ENCODE data around the gene DPH5. TPM values are rescaled to one million over a fixed set of nuclear protein-coding genes. Genes with fewer than 3 reads are reported as not detected.

The DPH5 gene
- total RNA-seq, 4 donors from 2014 or later, result 14.8 to 26.8 (median 20.5) TPM

DNA sequence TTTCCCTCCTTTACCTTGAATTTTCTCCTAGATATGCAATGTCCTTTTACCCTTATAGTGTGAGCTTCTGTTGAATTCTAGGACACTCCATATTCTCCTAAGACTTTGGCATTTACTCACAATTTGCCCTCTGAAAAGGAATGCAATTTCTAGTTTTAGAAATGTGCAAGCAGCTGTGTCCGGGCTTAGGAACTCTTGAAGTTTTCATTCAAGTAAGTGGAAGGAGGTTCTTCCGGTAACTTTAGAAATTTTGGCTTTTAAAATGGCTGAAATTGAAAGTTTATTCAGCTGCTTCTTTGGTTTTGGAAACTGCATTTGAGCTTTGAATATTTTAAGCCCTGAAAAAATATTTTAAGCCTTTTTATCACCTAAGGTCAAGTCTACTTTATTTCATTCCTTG lies 56.3 kb downstream of the DPH5 start:
- ATAC-seq, result no peak
- Histone ChIP-seq H3K4me3 (no peak overlapping the region), H3K36me3 (peaks cover 0 to 28% of the 10 kb centered on the region in 2 donors), H3K4me1 (no peaks in the 10 kb centered on the region), H3K27ac (no peak overlapping the region), H3K9me3 (no peaks in the 10 kb centered on the region), H3K27me3 (no peaks in the 10 kb centered on the region)
- TF ChIP-seq POLR2A (IDR thresholded peaks at IDR 0.05) (no peak), EP300 (IDR thresholded peaks at IDR 0.05) (no peak), POLR2AphosphoS5 (IDR thresholded peaks at IDR 0.05) (no peak)
- TF ChIP-seq, protein P1, sequence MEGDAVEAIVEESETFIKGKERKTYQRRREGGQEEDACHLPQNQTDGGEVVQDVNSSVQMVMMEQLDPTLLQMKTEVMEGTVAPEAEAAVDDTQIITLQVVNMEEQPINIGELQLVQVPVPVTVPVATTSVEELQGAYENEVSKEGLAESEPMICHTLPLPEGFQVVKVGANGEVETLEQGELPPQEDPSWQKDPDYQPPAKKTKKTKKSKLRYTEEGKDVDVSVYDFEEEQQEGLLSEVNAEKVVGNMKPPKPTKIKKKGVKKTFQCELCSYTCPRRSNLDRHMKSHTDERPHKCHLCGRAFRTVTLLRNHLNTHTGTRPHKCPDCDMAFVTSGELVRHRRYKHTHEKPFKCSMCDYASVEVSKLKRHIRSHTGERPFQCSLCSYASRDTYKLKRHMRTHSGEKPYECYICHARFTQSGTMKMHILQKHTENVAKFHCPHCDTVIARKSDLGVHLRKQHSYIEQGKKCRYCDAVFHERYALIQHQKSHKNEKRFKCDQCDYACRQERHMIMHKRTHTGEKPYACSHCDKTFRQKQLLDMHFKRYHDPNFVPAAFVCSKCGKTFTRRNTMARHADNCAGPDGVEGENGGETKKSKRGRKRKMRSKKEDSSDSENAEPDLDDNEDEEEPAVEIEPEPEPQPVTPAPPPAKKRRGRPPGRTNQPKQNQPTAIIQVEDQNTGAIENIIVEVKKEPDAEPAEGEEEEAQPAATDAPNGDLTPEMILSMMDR (IDR thresholded peaks at IDR 0.05), result no peak
- 67 to 80% methylated on average over 2 of the region's 2 CpGs for WGBS, 2 donors (ENCODE audit: low coverage in 1 of 2)

- H3K4me1 ChIP-seq, result no peaks in the 10 kb centered on the region
- no peaks in the 10 kb centered on the region for H3K27me3 ChIP-seq
- WGBS, 2 donors (ENCODE audit: low coverage in 1 of 2), result 58 to 64% methylated on average over 1 of the region's 1 CpG
- H3K27ac ChIP-seq, result no peak overlapping the region
- no peak overlapping the region for H3K4me3 ChIP-seq
- TF ChIP-seq, protein P1 (IDR thresholded peaks at IDR 0.05), result no peak
- no peak for TF ChIP-seq POLR2AphosphoS5 (IDR thresholded peaks at IDR 0.05)
- no peak for TF ChIP-seq EP300 (IDR thresholded peaks at IDR 0.05)
- TF ChIP-seq POLR2A (IDR thresholded peaks at IDR 0.05), result no peak
- H3K36me3 ChIP-seq, result peaks cover 0 to 29% of the 10 kb centered on the region in 2 donors
- H3K9me3 ChIP-seq, result no peaks in the 10 kb centered on the region
- no peak for ATAC-seq
Observed at GRCh38 chr1:100968621-100969020, 57.0 kb downstream of the DPH5 start.

GRCh38 chr1:100960098-100960497 lies 65.5 kb downstream of the DPH5 start:
- no peaks in the 10 kb centered on the region for H3K9me3 ChIP-seq
- H3K27ac ChIP-seq, result no peak overlapping the region
- H3K4me3 ChIP-seq, result no peak overlapping the region
- WGBS, 2 donors (ENCODE audit: low coverage in 1 of 2), result 61 to 100% methylated on average over 1 of the region's 1 CpG
- peaks cover 0 to 8% (median 0%) of the 10 kb centered on the region in 3 donors for H3K4me1 ChIP-seq
- TF ChIP-seq POLR2AphosphoS5 (IDR thresholded peaks at IDR 0.05) (no peak), EP300 (IDR thresholded peaks at IDR 0.05) (no peak), POLR2A (IDR thresholded peaks at IDR 0.05) (no peak)
- TF ChIP-seq, protein P1 (IDR thresholded peaks at IDR 0.05), result no peak
- H3K36me3 ChIP-seq, result peaks cover 0 to 17% of the 10 kb centered on the region in 2 donors
- ATAC-seq, result no peak
- no peaks in the 10 kb centered on the region for H3K27me3 ChIP-seq

DNA sequence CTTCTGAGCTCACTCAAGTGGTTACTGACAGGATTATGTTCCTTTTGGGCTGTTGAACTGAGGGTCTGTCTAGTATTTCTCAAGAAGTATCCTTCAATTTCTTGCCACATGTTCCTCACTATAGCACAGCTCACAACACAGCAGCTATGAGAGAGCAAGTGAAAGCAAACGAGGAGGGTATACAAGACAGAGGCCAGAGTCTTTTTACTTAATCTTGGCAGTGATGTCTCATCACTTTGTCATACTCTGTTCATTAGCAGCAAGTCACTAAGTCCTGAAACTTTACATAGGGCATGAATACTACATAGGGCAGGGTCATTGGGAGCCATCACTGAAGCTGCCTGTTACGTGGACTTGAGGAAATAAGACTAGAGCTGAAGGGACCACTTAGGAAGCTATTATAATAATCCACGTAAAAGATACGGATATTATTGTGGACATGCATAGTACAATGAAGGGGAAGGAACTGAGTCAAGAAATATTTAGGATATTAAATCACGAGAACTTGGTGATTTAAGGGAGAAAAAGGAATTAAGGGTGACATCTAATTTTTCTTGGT lies 66.0 kb downstream of the DPH5 start:
- no peak overlapping the region for H3K27ac ChIP-seq
- no peaks in the 10 kb centered on the region for H3K27me3 ChIP-seq
- H3K9me3 ChIP-seq, result no peaks in the 10 kb centered on the region
- peaks cover 0 to 16% of the 10 kb centered on the region in 2 donors for H3K36me3 ChIP-seq
- peaks cover 0 to 10% (median 0%) of the 10 kb centered on the region in 3 donors for H3K4me1 ChIP-seq
- no peak overlapping the region for H3K4me3 ChIP-seq
- 80 to 89% methylated on average over 5 of the region's 5 CpGs for WGBS, 2 donors (ENCODE audit: low coverage in 1 of 2)
- ATAC-seq, result no peak
- no peak for TF ChIP-seq POLR2A (IDR thresholded peaks at IDR 0.05)
- TF ChIP-seq POLR2AphosphoS5 (IDR thresholded peaks at IDR 0.05), result no peak
- no peak for TF ChIP-seq EP300 (IDR thresholded peaks at IDR 0.05)
- TF ChIP-seq, protein P1 (IDR thresholded peaks at IDR 0.05), result no peak

DNA sequence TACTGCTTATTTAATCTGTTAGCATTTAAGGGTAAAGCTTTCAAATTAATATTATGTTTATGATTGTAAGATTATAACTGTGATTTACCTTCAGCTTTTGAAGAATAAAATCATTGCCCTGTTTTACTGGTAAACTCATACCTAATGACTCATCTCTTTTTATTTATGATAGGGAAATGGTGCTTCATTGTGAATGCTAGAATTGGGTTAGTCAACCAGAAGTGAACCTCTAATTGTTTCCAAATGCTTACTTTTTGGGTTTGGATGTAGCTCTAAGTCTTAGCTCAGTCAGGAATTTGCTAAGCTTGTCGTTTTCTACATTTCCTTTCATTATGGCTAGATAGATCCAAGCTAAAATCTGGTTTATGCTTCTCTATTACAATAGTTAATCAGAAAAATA lies 70.3 kb downstream of the DPH5 start:
- H3K27me3 ChIP-seq, result no peaks in the 10 kb centered on the region
- TF ChIP-seq POLR2AphosphoS5 (IDR thresholded peaks at IDR 0.05) (no peak), EP300 (IDR thresholded peaks at IDR 0.05) (no peak), POLR2A (IDR thresholded peaks at IDR 0.05) (no peak)
- TF ChIP-seq, protein P1 (IDR thresholded peaks at IDR 0.05), result no peak
- H3K4me3 ChIP-seq, result no peak overlapping the region
- H3K4me1 ChIP-seq, result peaks cover 0 to 33% (median 0%) of the 10 kb centered on the region in 3 donors
- peaks cover 0 to 4% of the 10 kb centered on the region in 2 donors for H3K36me3 ChIP-seq
- H3K9me3 ChIP-seq, result no peaks in the 10 kb centered on the region
- 33 to 47% methylated on average over 1 of the region's 1 CpG for WGBS, 2 donors (ENCODE audit: low coverage in 1 of 2)
- H3K27ac ChIP-seq, result no peak overlapping the region
- ATAC-seq, result no peak
